K562 (cell line): ENCODE measurements around the gene CUL4B. TPM values are rescaled to one million over a fixed set of nuclear protein-coding genes. Genes with fewer than 3 reads are reported as not detected.

ENCODE experiments used
- ATAC-seq: fragments of 200-7000 bp; cut with Tn5 transposase; 3 replicates; pipeline ENCODE4 v1.9.1; 2020; ENCODE audit warnings: moderate library complexity
- BruUV-seq: library from RNA; stranded (reverse); fragments of 400-500 nt; replicated peaks from 2 replicates; lab custom pipeline; 2021; lab: Mats Ljungman, UMichigan
- CTCF ChIA-PET: fragments of 300-600 bp; formaldehyde crosslinking; extraction: SDS; loops from one replicate; lab custom pipeline; 2021; ENCODE audit warnings: low intra/inter-chr PET ratio; lab: Yijun Ruan, JAX
- POLR2A ChIA-PET: fragments of 300-600, 350-650 bp; sonication (Branson Sonifier 250); formaldehyde crosslinking; extraction: SDS; loops from one replicate; lab custom pipeline; 2021; ENCODE audit warnings: antibody characterized with exemption, inconsistent platforms; lab: Yijun Ruan, JAX
- DNase-seq, 4 experiments: peaks; one replicate each; pipeline versions ENCODE4 v3.0.0 to v3.0.0-alpha.2; 2011 to 2018; ENCODE audit warnings: low spot score in 3 of 4, mixed read lengths in 3 of 4; ENCODE audit errors: extremely low read depth in 1 of 4
- FAIRE-seq: peaks from 2 replicates; lab custom pipeline; 2011; peaks lifted over from hg19 to GRCh38; lab: Jason Lieb, UNC
- H2AFZ ChIP-seq: 2 replicates; pipeline ENCODE4 v1.6.0; 2011; ENCODE audit warnings: low read depth, low read length, control low read depth, inconsistent platforms
- H3K27ac ChIP-seq: fragments of 200-600 bp; 3 replicates; pipeline ENCODE4 v1.8.0; 2011; ENCODE audit warnings: low read depth, mild to moderate bottlenecking, control low read depth, inconsistent platforms, low read length, moderate library complexity, mixed read lengths; ENCODE audit errors: extremely low read depth
- H3K27me3 ChIP-seq, 2 experiments: fragments of 300-600 bp in 1 of 2; 2 replicates in 1 of 2; 3 replicates in 1 of 2; pipeline versions ENCODE4 v1.6.0 to v1.8.0; 2011; ENCODE audit warnings: inconsistent platforms in 2 of 2, low read length in 2 of 2, mild to moderate bottlenecking in 1 of 2, mixed read lengths in 1 of 2, moderate library complexity in 1 of 2; ENCODE audit not compliant: control insufficient read depth in 2 of 2, insufficient read depth in 2 of 2
- H3K36me3 ChIP-seq: fragments of 300-600 bp; 3 replicates; pipeline ENCODE4 v1.8.0; 2011; ENCODE audit warnings: mild to moderate bottlenecking, low read length, inconsistent platforms; ENCODE audit not compliant: control insufficient read depth, insufficient read depth
- H3K4me1 ChIP-seq, 2 experiments: fragments of 200-600 bp in 1 of 2; replicated peaks in 1 of 2; 2 replicates in 1 of 2; 3 replicates in 1 of 2; pipeline versions ENCODE4 v1.5.1 to v1.8.0; 2011; ENCODE audit warnings: inconsistent platforms in 2 of 2, low read length in 2 of 2, mild to moderate bottlenecking in 1 of 2, mixed read lengths in 1 of 2, moderate library complexity in 1 of 2; ENCODE audit not compliant: control insufficient read depth in 2 of 2, insufficient read depth in 2 of 2
- H3K4me2 ChIP-seq: 2 replicates; pipeline ENCODE4 v1.6.1; 2011; ENCODE audit warnings: low read length, control low read depth, inconsistent platforms, mixed read lengths; ENCODE audit not compliant: insufficient read depth
- H3K4me3 ChIP-seq: fragments of 200-600 bp; sonication (generic), shearing (Covaris generic); 2 replicates; pipeline ENCODE4 v1.5.1; 2016; ENCODE audit warnings: control low read depth, inconsistent platforms
- H3K79me2 ChIP-seq: fragments of 200-600 bp; 3 replicates; pipeline ENCODE4 v1.8.0; 2011; ENCODE audit warnings: low read length, inconsistent platforms; ENCODE audit not compliant: control insufficient read depth, insufficient read depth
- H3K9ac ChIP-seq, 2 experiments: 2 replicates each; pipeline versions ENCODE4 v1.6.0 to v1.6.1; 2011; ENCODE audit warnings: low read depth in 2 of 2, low read length in 2 of 2, control low read depth in 1 of 2, inconsistent platforms in 1 of 2, mild to moderate bottlenecking in 1 of 2, mixed read lengths in 1 of 2; ENCODE audit not compliant: insufficient read depth in 1 of 2
- H3K9me1 ChIP-seq: one replicate; pipeline ENCODE4 v1.6.0; 2011; ENCODE audit warnings: inconsistent platforms, mild to moderate bottlenecking, low read length, moderate library complexity; ENCODE audit not compliant: control insufficient read depth, insufficient read depth
- H3K9me3 ChIP-seq: replicated peaks from 2 replicates; pipeline ENCODE4 v1.5.1; 2011; ENCODE audit warnings: low read depth, low read length, inconsistent platforms; ENCODE audit not compliant: control insufficient read depth, insufficient read depth
- H4K20me1 ChIP-seq: replicated peaks from 2 replicates; pipeline ENCODE4 v1.6.1; 2011; ENCODE audit warnings: low read length, inconsistent platforms, mixed read lengths; ENCODE audit not compliant: control insufficient read depth, insufficient read depth
- ATF6 ChIP-seq: sonication (generic); formaldehyde crosslinking; IDR thresholded peaks from 2 replicates; pipeline ENCODE4 v1.4.0; 2020; ENCODE audit warnings: mild to moderate bottlenecking, missing genetic modification reagents
- CBX8 ChIP-seq: fragments of 200-600 bp; sonication (generic); IDR thresholded peaks from 2 replicates; pipeline ENCODE4 v1.6.1; 2012; ENCODE audit warnings: borderline replicate concordance, mixed run types, low read depth, mild to moderate bottlenecking, moderate library complexity, mixed read lengths, low read length, control low read depth, inconsistent platforms; ENCODE audit not compliant: poor library complexity, severe bottlenecking; ENCODE audit errors: extremely low read depth
- ETS2 ChIP-seq: IDR thresholded peaks from 2 replicates; pipeline ENCODE4 v1.6.1; 2016; ENCODE audit warnings: borderline replicate concordance, missing genetic modification characterization, mild to moderate bottlenecking, moderate library complexity, missing compliant biosample characterization; ENCODE audit not compliant: poor library complexity, severe bottlenecking
- FOXA1 ChIP-seq: fragments of 450-650 bp; IDR thresholded peaks from 2 replicates; pipeline ENCODE4 v1.6.1; 2016; ENCODE audit warnings: mild to moderate bottlenecking, borderline replicate concordance
- NCOA6 ChIP-seq: fragments of 450-650 bp; IDR thresholded peaks from 2 replicates; pipeline ENCODE4 v1.6.1; 2017; ENCODE audit warnings: mild to moderate bottlenecking
- NR0B1 ChIP-seq: fragments of 450-650 bp; IDR thresholded peaks from one replicate; pipeline ENCODE4 v1.6.1; 2018; ENCODE audit warnings: mild to moderate bottlenecking, moderate library complexity; ENCODE audit not compliant: partially characterized antibody
- NR4A1 ChIP-seq, 2 experiments: fragments of 250-450 bp in 1 of 2; fragments of 450-650 bp in 1 of 2; sonication (Bioruptor Pico) in 1 of 2; IDR thresholded peaks; 2 replicates each; pipeline versions ENCODE4 v1.4.0 to v1.6.1; 2016 to 2020; ENCODE audit warnings: mild to moderate bottlenecking in 2 of 2, missing compliant biosample characterization in 1 of 2, missing genetic modification characterization in 1 of 2, moderate library complexity in 1 of 2
- OTX1 ChIP-seq: fragments of 450-650 bp; formaldehyde crosslinking; IDR thresholded peaks from 2 replicates; pipeline ENCODE4 v1.4.0; 2022; ENCODE audit warnings: mild to moderate bottlenecking
- PRDM10 ChIP-seq: fragments of 450-650 bp; IDR thresholded peaks from 2 replicates; pipeline ENCODE4 v1.6.1; 2018; ENCODE audit not compliant: partially characterized antibody
- ZNF766 ChIP-seq: fragments of 200-800 bp; sonication (Bioruptor generic); conservative IDR thresholded peaks from 2 replicates; pipeline ENCODE4 v1.6.1; 2016; ENCODE audit warnings: missing genetic modification characterization, missing compliant biosample characterization
- WGBS: fragments of 100-300 bp; shearing (Covaris generic); methylation state at CpG from one replicate; pipeline ENCODE4 v1.1.6; 2016; ENCODE audit warnings: low coverage, mixed read lengths; ENCODE audit not compliant: insufficient coverage; ENCODE audit errors: missing lambda C conversion rate; 5-methylcytosine and 5-hydroxymethylcytosine counted together
- in situ Hi-C: fragments of 300-500 bp; cut with MboI; formaldehyde crosslinking; loops from 4 replicates; pipeline ENCODE4 v1.15.0; 2018; ENCODE audit warnings: inconsistent platforms, mixed read lengths
- intact Hi-C: fragments of 100-400 bp; cut with micrococcal nuclease; formaldehyde crosslinking; loops from 2 replicates; pipeline ENCODE4 v1.14.2; 2022
- polyA plus RNA-seq, 8 experiments: library from polyadenylated mRNA; depleted of rRNA in 4 of 8; stranded (reverse) in 5 of 8; unstranded in 3 of 8; fragments of >200 nt; fragmentation: Nextera tagmentation in 2 of 8; fragmentation: Illumina TruSeq in 1 of 8; extraction: Ambion mirVana in 2 of 8; extraction: Trizol in 1 of 8; gene quantifications; 2 replicates each; pipeline versions ENCODE4 v1.2.1 to v1.2.3, GENCODE V29; 2011 to 2014; ENCODE audit warnings: inconsistent platforms in 1 of 8, missing spikeins in 1 of 8
- total RNA-seq, 7 experiments: library from RNA; depleted of rRNA in 6 of 7; stranded (reverse); fragments of >200 nt in 6 of 7; fragmentation: Illumina TruSeq in 2 of 7; extraction: Trizol in 2 of 7; gene quantifications; 2 replicates each; pipeline versions ENCODE4 v1.2.1 to v1.2.3, GENCODE V29; 2011 to 2021; ENCODE audit warnings: low replicate concordance in 1 of 7

Gene CUL4B
- total and polyA plus RNA-seq, 9 of the 15 experiments (the other 6 are each of a cell fraction or from before 2014, with no cell fraction given): 15.0 to 41.7 (median 37.5) TPM

- peak in 1 of 4 experiments; percentile 16 for DNase-seq
- intact Hi-C loops: loop anchor here (1.0 kb wide), 1 partner anchor 41 kb away; no protein-coding TSS in a partner anchor
- Histone ChIP-seq H3K9ac (peak overlapping the region; percentile 48 to 97; a peak in 3 of 4 replicates), H4K20me1 (no peaks in the 10 kb centered on the region), H3K27ac (peak overlapping the region; percentile 99), H2AFZ (peak overlapping the region; percentile 77), H3K4me1 (peaks cover 11 to 27% of the 10 kb centered on the region in 2 experiments), H3K36me3 (peaks cover 12% of the 10 kb centered on the region; the same call in 1 of the 3 replicates), H3K79me2 (peaks cover 49% of the 10 kb centered on the region), H3K27me3 (no peaks in the 10 kb centered on the region), H3K4me3 (peak overlapping the region; percentile 80), H3K4me2 (peak overlapping the region; percentile 86), H3K9me3 (no peaks in the 10 kb centered on the region), H3K9me1 (no peaks in the 10 kb centered on the region)
- FAIRE-seq: no peak
- ChIA-PET CTCF (no interaction called here), POLR2A (interaction anchor here (0.6 to 3.0 kb wide), 14 partner anchors 8 to 940 kb away, joined by 3 to 15 read pairs (median 4); partner anchors contain the start of gene MCTS1)
- in situ Hi-C loops: no loop called here
- no peak for ATAC-seq
- BruUV-seq: TSS peak; percentile 97
- WGBS: 1% methylated on average over 8 of the region's 12 CpGs
- TF ChIP-seq PRDM10 (no peak), ETS2 (tag) (no peak), FOXA1 (no peak), OTX1 (CRISPR knock-in tag) (0 out of 2 replicates have a peak, but pooled peaks have one; percentile 10), ZNF766 (CRISPR knock-in tag) (0 out of 2 replicates have a peak, but pooled peaks have one; percentile 1), NR0B1 (no peak), CBX8 (no peak), NCOA6 (0 out of 2 replicates have a peak, but pooled peaks have one; percentile 22), NR4A1 (CRISPR knock-in tag; IDR thresholded peaks at IDR 0.05) (no peak), NR4A1 (tag; IDR thresholded peaks at IDR 0.05) (no peak), ATF6 (CRISPR knock-in tag) (no peak)
Measured at GRCh38 chrX:120561634-120562568, 1.1 kb upstream of the CUL4B start.
